GM18508 (cell line): Measurements from ENCODE around the gene GLIPR1.
"Not testable (repeated sequence)": the region's sequence is repeated elsewhere in the genome, so short reads cannot be mapped to it uniquely, and the experiment has no call there.

Source experiments
- ATAC-seq: cut with Tn5 transposase; IDR thresholded peaks from one replicate; pipeline ENCODE4 v1.9.1; 2021; ENCODE audit warnings: moderate number of reproducible peaks; ENCODE audit not compliant: insufficient read depth, unreplicated experiment

Gene GLIPR1

GRCh38 chr12:75508159-75508558 is 27.6 kb downstream of the GLIPR1 start:
- ATAC-seq, result no peak

- ATAC-seq, result no peak
Observed at GRCh38 chr12:75509621-75510020, 29.1 kb downstream of the GLIPR1 start.

GRCh38 chr12:75511116-75512048 is 30.8 kb downstream of the GLIPR1 start, which contains the start of gene KRR1:
KRR1 (minus strand) TSS chr12:75511609; CDS start chr12:75511597, 12 bp downstream.
- ATAC-seq, result peak; percentile 93

GRCh38 chr12:75521224-75521623 is 40.7 kb downstream of the GLIPR1 start:
- ATAC-seq, result not testable (repeated sequence)

GRCh38 chr12:75522124-75522523 is 41.6 kb downstream of the GLIPR1 start:
- ATAC-seq, result not testable (repeated sequence)

- no peak for ATAC-seq
Observed at GRCh38 chr12:75525263-75525662, 44.7 kb downstream of the GLIPR1 start.

GRCh38 chr12:75526655-75527511 is 46.3 kb downstream of the GLIPR1 start:
- peak; percentile 91 for ATAC-seq

- ATAC-seq, result no peak
Observed at GRCh38 chr12:75528272-75528671, 47.7 kb downstream of the GLIPR1 start.

- no peak for ATAC-seq
Observed at GRCh38 chr12:75528692-75529091, 48.1 kb downstream of the GLIPR1 start.

- no peak for ATAC-seq
Observed at GRCh38 chr12:75529316-75529715, 48.8 kb downstream of the GLIPR1 start.

- no peak for ATAC-seq
Observed at GRCh38 chr12:75529826-75530225, 49.3 kb downstream of the GLIPR1 start.

- no peak for ATAC-seq
Observed at GRCh38 chr12:75533239-75533638, 52.7 kb downstream of the GLIPR1 start.

GRCh38 chr12:75539889-75540288 is 59.3 kb downstream of the GLIPR1 start:
- no peak for ATAC-seq

GRCh38 chr12:75542942-75543341 is 62.4 kb downstream of the GLIPR1 start:
- ATAC-seq, result no peak

- no peak for ATAC-seq
Observed at GRCh38 chr12:75543529-75543928, 63.0 kb downstream of the GLIPR1 start.

- ATAC-seq, result no peak
Observed at GRCh38 chr12:75545636-75546035, 65.1 kb downstream of the GLIPR1 start.

GRCh38 chr12:75548879-75549278 is 68.3 kb downstream of the GLIPR1 start:
- ATAC-seq, result no peak

- ATAC-seq, result no peak
Observed at GRCh38 chr12:75549989-75550388, 69.4 kb downstream of the GLIPR1 start.

- ATAC-seq, result no peak
Observed at GRCh38 chr12:75550401-75551240, 70.1 kb downstream of the GLIPR1 start.

- ATAC-seq, result no peak
Observed at GRCh38 chr12:75551477-75551876, 70.9 kb downstream of the GLIPR1 start.
